Effector memory CD4-positive, alpha-beta T cell (primary cell): ENCODE data around the gene SHC3.

Experiments used
- DNase-seq, 3 donors: peaks; one replicate each; pipeline ENCODE4 v3.0.0-alpha.2; 2020
- H3K27ac ChIP-seq: 2 replicates; pipeline ENCODE4 v1.7.0; 2013; ENCODE audit warnings: mild to moderate bottlenecking, low read length, moderate library complexity; ENCODE audit not compliant: insufficient read depth, poor library complexity, severe bottlenecking
- H3K27me3 ChIP-seq: replicated peaks from 2 replicates; pipeline ENCODE4 v1.7.0; 2013; ENCODE audit warnings: mild to moderate bottlenecking, low read length; ENCODE audit not compliant: insufficient read depth, control insufficient read depth, poor library complexity, severe bottlenecking
- H3K36me3 ChIP-seq: 2 replicates; pipeline ENCODE4 v1.7.0; 2013; ENCODE audit warnings: mild to moderate bottlenecking, low read length, moderate library complexity; ENCODE audit not compliant: control insufficient read depth, insufficient read depth
- H3K4me1 ChIP-seq: 2 replicates; pipeline ENCODE4 v1.7.0; 2013; ENCODE audit warnings: low read length, mild to moderate bottlenecking; ENCODE audit not compliant: control insufficient read depth, insufficient read depth, poor library complexity, severe bottlenecking
- H3K4me3 ChIP-seq: 2 replicates; pipeline ENCODE4 v1.7.0; 2013; ENCODE audit warnings: low read length, low read depth, mild to moderate bottlenecking; ENCODE audit not compliant: insufficient read depth, poor library complexity, severe bottlenecking
- H3K9me3 ChIP-seq: 2 replicates; pipeline ENCODE4 v1.7.0; 2013; ENCODE audit warnings: mild to moderate bottlenecking, low read length, moderate library complexity; ENCODE audit not compliant: control insufficient read depth

SHC3 gene

DNA sequence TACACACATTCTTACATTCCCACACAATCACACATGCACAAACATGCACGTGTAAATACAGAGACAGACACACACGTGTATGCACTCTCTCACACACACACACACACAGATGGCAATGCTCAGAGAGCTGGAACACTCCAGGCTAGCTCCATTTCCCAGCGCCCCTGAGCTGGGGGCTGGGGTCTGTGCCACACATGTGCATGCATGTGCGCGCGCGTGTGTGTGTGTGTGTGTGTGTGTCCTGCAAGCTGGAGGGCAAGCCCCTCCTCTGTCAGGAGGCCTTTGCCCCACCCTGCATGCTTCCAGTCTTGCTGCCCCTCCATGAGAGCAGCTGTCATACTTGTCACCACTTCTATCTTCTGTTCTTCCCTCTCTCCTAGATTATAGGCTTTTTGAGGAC is 204.0 kb downstream of the SHC3 start:
- no peak for DNase-seq
- no peaks in the 10 kb centered on the region for H3K9me3 ChIP-seq
- H3K36me3 ChIP-seq, result no peaks in the 10 kb centered on the region
- H3K27ac ChIP-seq, result no peak overlapping the region
- no peak overlapping the region for H3K4me3 ChIP-seq
- no peaks in the 10 kb centered on the region for H3K27me3 ChIP-seq
- no peaks in the 10 kb centered on the region for H3K4me1 ChIP-seq

DNA sequence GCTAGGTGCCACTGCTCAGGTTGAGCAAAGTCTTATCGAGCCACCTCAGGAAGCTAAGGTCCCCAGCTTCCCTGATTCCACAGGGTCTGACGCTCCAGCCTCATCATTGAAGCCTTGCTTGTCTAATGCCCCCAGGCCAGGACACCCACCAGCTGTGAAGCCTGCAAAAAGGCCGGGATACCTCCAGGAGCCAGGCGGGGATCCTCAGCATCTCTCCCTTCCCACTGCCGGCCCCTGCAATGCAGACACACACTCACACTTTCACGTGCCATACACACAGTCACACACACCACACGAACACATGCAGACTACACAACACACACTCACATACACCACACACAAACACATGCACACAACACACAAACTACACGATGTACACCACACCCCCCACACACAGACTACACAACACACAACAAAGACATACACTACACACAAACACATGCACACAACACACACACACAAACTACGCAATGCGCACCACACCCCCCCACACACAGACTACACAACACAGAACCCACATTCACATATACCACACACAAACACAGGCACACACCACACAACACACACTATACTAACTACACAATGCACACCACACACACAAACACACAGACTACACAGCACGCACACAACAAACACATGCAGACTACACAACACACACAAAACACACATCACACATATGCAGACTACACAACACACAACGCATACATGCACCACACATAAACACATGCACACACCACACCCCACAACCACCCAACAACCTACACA is 205.2 kb downstream of the SHC3 start:
- DNase-seq, result no peak
- no peak overlapping the region for H3K27ac ChIP-seq
- no peak overlapping the region for H3K4me3 ChIP-seq
- no peaks in the 10 kb centered on the region for H3K36me3 ChIP-seq
- no peaks in the 10 kb centered on the region for H3K9me3 ChIP-seq
- H3K4me1 ChIP-seq, result no peaks in the 10 kb centered on the region
- H3K27me3 ChIP-seq, result no peaks in the 10 kb centered on the region

DNA sequence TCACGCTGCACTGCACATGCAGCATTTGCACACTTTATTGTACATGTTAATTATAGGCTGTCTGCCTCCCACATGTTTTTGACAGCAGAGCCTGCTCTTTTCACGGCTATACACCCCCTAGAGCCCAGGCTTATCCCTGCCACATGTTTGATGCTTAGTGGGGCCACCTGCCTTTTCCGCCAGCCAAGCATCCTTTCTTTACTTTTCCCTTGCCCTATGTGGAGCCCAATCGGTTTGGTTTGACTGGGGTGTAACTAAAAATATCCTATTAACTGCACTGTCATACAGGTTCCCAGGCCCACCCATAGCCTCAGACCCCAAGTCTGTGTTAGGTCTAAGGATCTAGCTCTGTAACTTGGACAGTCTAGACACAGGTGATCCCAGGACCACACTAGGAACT is 206.2 kb downstream of the SHC3 start:
- Histone ChIP-seq H3K4me1 (no peaks in the 10 kb centered on the region), H3K27ac (no peak overlapping the region), H3K4me3 (no peak overlapping the region), H3K27me3 (no peaks in the 10 kb centered on the region), H3K36me3 (no peaks in the 10 kb centered on the region), H3K9me3 (no peaks in the 10 kb centered on the region)
- no peak for DNase-seq

DNA sequence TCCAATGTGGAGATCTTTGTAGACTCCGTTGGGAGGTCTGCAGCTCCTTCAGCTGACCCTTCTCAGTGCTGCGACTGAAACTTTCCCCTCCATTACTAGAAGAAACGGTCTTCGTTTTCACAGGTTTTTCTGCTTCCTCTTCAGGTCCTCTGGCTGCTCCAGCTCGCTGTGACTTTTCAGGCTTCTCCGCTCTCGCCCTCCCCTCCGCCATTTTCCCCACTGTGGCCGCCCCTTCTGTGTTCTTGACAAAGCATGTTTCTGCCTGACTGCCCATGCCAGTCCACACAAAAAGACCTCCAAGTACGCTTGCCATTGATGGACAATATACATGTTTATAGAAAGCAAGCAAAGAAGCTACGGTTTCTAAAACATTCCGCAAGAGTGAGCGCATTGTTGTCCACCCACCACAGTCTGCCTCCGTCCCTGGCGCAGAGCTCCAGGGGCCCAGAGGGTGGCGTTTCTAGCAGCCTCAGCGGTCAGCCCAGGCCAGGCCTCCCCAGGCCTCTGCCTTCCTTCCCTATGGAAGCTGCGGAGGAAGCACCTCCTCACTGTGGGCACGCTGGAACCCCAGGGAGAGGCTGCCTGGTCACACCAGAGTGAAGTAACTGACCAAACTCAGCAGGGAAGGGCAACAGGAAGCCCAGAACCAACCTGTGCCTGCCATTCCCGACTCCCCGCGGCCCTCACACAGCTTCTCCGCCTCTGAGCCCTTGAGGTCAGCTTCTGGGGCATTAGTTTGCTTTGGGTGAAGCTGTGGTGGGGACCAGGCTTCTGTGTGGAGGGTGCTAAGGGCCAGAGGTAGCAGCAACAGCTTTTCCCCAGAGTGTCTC is 207.3 kb downstream of the SHC3 start:
- DNase-seq, result no peak
- H3K4me3 ChIP-seq, result no peak overlapping the region
- H3K27me3 ChIP-seq, result no peaks in the 10 kb centered on the region
- no peaks in the 10 kb centered on the region for H3K4me1 ChIP-seq
- H3K27ac ChIP-seq, result no peak overlapping the region
- H3K36me3 ChIP-seq, result no peaks in the 10 kb centered on the region
- no peaks in the 10 kb centered on the region for H3K9me3 ChIP-seq

DNA sequence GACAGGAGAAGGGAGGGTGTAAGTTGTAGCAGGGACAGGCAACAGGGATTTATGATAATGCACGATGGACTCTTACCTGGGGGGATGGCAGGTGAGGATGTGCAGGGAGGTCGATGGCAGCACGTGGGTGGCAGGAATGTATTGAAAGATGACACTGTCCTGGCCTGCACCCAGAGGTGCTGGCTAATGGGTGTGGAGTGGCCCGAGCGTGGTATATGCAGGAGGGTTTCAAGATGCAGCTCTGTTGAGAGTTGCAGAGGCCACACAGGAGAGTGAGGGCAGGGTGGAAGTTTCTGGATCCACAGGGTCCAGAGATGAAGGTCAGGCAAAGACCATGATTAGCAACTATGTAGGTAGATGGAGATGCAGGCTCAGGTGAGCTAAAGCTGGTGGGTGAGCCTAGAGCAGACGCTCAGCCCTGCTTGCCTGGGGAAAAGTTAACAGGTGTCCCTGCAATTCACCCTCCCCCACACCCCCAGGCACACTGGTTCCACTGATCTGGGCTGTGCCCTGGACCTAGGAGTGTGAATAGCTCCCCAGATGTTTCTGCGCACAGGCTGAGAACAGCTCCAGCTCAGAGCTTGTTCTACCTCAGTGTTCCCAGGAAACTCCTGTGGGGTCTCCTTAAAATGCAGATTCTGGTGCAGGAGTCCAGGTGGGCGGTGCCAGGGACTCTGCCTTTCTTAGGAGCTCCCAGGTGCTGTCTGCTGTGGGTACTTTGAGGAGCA is 208.8 kb downstream of the SHC3 start:
- Histone ChIP-seq H3K27ac (no peak overlapping the region), H3K36me3 (no peaks in the 10 kb centered on the region), H3K4me3 (no peak overlapping the region), H3K4me1 (no peaks in the 10 kb centered on the region), H3K9me3 (no peaks in the 10 kb centered on the region), H3K27me3 (no peaks in the 10 kb centered on the region)
- DNase-seq, result no peak

DNA sequence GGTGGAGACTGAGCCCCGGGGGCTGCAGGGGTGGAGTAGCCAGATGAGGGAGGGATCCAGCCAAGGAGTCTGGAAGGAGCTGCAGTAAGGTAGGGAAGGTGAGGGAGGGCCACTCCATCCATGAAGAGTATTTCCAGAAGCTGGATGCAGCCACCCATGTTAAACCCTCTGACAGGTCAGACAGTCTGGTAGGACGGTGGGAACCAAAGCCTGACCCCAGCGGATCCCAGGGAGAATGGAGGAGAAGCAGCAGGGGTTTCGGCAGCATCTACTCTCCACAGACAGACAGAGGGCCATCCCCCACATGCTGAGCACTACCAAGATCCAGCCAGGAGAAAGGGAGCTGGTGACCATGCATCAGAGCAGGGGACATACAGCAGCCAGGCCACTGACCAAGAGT is 209.8 kb downstream of the SHC3 start:
- H3K36me3 ChIP-seq, result no peaks in the 10 kb centered on the region
- no peak for DNase-seq
- H3K27me3 ChIP-seq, result no peaks in the 10 kb centered on the region
- no peak overlapping the region for H3K27ac ChIP-seq
- no peak overlapping the region for H3K4me3 ChIP-seq
- H3K4me1 ChIP-seq, result no peaks in the 10 kb centered on the region
- no peaks in the 10 kb centered on the region for H3K9me3 ChIP-seq

DNA sequence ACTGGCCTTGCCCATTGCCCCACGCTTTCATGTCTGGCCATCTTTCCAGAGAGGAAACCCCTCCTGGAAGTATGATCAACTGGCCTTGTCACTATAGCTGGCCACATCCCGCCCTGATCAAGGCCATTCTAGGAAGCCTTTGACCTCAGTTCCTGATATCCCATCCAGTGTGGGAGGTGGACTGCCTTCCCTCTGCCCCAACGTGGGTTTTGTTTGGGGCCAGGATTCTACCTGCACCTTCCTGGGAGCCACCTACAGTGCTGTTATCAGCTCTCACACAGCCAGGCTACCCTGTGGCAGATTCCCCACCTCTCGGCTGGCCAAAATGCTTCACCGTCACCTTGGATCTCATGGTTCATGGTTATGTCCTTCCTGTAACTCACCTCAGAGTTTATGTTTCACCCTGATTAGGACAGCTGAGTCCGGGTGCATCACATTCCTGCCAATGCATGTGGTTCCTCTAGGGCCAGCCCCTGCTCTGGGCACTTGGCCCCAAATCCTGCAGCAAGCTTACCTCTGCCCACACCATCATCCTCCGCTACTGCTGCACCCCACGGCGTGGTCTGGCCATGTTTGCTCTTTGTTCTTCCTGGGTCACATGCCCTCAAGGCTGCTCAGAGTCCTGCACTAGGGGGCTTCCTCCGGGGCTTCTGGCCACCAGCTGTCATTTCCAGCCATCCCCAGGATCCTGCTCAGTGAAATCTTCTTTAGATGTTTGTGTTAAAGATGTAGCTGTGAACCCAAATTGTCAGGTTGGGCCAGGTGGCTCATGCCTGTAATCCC is 211.5 kb downstream of the SHC3 start:
- Histone ChIP-seq H3K4me3 (no peak overlapping the region), H3K4me1 (no peaks in the 10 kb centered on the region), H3K9me3 (no peaks in the 10 kb centered on the region), H3K27me3 (no peaks in the 10 kb centered on the region), H3K36me3 (no peaks in the 10 kb centered on the region), H3K27ac (no peak overlapping the region)
- DNase-seq, result no peak

DNA sequence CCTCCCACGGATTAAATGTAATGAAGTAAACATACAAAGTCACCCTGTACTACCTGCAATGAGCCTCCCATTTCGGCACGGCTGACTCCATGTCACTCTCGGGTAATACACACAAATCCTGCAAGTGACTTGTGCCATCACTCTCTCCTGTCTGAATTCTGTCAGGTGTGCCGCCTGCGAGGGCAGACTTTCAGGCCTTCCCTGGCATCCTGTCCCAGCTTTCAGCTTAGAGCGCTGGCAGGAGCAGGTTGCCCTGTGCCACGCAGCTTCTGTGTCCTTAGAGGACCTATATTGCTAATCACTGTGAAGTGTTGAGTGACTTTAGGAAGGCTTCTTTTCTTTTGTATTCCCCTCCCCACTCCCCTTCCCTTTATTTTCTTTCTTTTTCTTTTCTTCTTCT is 213.1 kb downstream of the SHC3 start:
- Histone ChIP-seq H3K4me1 (no peaks in the 10 kb centered on the region), H3K4me3 (no peak overlapping the region), H3K27ac (no peak overlapping the region), H3K36me3 (no peaks in the 10 kb centered on the region), H3K9me3 (no peaks in the 10 kb centered on the region), H3K27me3 (no peaks in the 10 kb centered on the region)
- no peak for DNase-seq

DNA sequence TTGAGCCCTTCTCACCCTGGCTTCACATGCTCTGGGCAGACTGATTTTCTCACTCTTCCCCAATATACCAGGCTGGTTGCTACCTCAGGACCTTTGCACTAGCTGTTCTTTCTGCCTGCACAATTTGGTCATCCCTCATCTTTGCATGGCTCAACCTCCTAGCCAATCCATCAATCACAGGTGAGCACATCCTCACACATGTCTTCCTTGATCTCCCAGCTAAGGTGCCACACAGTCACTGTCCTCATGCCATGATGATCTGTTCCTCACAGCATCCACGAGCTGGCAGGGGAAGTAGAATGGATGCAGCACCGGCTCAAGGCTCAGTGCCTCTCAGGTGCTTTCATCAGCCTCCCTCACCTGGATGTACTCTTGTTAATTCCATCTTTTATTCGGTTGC is 218.0 kb downstream of the SHC3 start:
- no peak overlapping the region for H3K4me3 ChIP-seq

More for the DNA sequence above, 218.0 kb downstream of the SHC3 start:
- no peak overlapping the region for H3K27ac ChIP-seq
- no peaks in the 10 kb centered on the region for H3K9me3 ChIP-seq
- H3K36me3 ChIP-seq, result no peaks in the 10 kb centered on the region
- H3K4me1 ChIP-seq, result no peaks in the 10 kb centered on the region
- no peaks in the 10 kb centered on the region for H3K27me3 ChIP-seq
- DNase-seq, result no peak
